Kidney epithelial cell (primary cell): ENCODE data around the gene DAP3. TPM values are rescaled to one million over a fixed set of nuclear protein-coding genes. Genes with fewer than 3 reads are reported as not detected.
"Not testable (repeated sequence)": the region's sequence is repeated elsewhere in the genome, so short reads cannot be mapped to it uniquely, and the experiment has no call there.

Source experiments
- DNase-seq: peaks from one replicate; pipeline ENCODE4 v3.0.0-alpha.2; 2010; ENCODE audit warnings: low read depth
- H3K27me3 ChIP-seq: 2 replicates; pipeline ENCODE4 v1.6.0; 2011; ENCODE audit warnings: low read length; ENCODE audit not compliant: control insufficient read depth, insufficient read depth
- H3K36me3 ChIP-seq: 2 replicates; pipeline ENCODE4 v1.5.1; 2011; ENCODE audit warnings: low read length; ENCODE audit not compliant: control insufficient read depth, insufficient read depth
- H3K4me3 ChIP-seq: 2 replicates; pipeline ENCODE4 v1.5.1; 2011; ENCODE audit warnings: low read depth, mild to moderate bottlenecking, control low read depth, low read length
- total RNA-seq: library from RNA; depleted of rRNA; stranded (reverse); fragments of >200 nt; gene quantifications from 2 replicates; pipeline ENCODE4 v1.2.3, GENCODE V29; 2015
- TF ChIP-seq, protein P1 (sequence below): IDR thresholded peaks from 2 replicates; pipeline ENCODE4 v1.5.1; 2011; ENCODE audit warnings: mild to moderate bottlenecking, moderate library complexity, low read length, control low read depth, inconsistent platforms; ENCODE audit not compliant: insufficient read depth, poor library complexity, severe bottlenecking

The DAP3 gene
- total RNA-seq, 1 donor from 2014 or later, result 134 TPM

DNA sequence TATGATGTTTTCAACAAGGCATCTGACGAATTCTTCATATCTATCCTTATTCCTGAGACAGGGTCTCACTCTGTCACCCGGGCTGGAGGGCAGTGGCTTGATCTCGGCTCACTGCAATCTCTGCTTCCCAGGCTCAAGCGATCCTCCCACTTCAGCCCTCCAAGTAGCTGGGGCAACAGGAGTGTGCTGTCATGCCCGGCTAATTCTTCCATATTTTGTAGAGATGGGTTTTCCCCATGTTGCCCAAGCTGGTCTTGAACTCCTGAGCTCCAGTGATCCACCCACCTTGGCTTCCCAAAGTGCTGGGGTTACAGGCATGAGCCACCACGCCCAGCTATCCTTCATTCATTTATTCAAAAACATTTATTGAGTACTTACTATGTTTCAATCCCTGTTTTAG, 8.4 kb upstream of the DAP3 start:
- Histone ChIP-seq H3K27me3 (no peaks in the 10 kb centered on the region), H3K4me3 (no peak overlapping the region), H3K36me3 (no peaks in the 10 kb centered on the region)
- TF ChIP-seq, protein P1, sequence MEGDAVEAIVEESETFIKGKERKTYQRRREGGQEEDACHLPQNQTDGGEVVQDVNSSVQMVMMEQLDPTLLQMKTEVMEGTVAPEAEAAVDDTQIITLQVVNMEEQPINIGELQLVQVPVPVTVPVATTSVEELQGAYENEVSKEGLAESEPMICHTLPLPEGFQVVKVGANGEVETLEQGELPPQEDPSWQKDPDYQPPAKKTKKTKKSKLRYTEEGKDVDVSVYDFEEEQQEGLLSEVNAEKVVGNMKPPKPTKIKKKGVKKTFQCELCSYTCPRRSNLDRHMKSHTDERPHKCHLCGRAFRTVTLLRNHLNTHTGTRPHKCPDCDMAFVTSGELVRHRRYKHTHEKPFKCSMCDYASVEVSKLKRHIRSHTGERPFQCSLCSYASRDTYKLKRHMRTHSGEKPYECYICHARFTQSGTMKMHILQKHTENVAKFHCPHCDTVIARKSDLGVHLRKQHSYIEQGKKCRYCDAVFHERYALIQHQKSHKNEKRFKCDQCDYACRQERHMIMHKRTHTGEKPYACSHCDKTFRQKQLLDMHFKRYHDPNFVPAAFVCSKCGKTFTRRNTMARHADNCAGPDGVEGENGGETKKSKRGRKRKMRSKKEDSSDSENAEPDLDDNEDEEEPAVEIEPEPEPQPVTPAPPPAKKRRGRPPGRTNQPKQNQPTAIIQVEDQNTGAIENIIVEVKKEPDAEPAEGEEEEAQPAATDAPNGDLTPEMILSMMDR, result no peak
- no peak for DNase-seq

DNA sequence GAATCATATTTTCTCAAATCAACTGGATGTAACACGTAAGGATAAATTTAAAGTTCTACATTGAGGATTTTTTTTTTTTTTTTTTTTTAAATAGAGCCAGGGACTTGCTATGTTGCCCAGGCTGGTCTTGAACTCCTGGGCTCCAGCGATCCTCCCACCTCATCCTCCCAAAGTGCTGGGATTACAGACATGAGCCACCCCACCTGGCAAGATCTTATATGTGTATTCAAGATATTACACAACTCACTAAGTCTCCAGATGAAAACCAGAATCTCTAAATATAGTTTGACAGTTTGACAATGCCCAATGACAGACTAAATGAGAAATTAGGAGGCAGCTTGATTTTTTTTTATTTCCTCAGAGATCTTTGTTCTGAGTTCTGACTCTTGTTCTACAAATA, 7.1 kb upstream of the DAP3 start:
- Histone ChIP-seq H3K27me3 (no peaks in the 10 kb centered on the region), H3K4me3 (no peak overlapping the region), H3K36me3 (no peaks in the 10 kb centered on the region)
- DNase-seq, result no peak
- TF ChIP-seq, protein P1, result no peak

DNA sequence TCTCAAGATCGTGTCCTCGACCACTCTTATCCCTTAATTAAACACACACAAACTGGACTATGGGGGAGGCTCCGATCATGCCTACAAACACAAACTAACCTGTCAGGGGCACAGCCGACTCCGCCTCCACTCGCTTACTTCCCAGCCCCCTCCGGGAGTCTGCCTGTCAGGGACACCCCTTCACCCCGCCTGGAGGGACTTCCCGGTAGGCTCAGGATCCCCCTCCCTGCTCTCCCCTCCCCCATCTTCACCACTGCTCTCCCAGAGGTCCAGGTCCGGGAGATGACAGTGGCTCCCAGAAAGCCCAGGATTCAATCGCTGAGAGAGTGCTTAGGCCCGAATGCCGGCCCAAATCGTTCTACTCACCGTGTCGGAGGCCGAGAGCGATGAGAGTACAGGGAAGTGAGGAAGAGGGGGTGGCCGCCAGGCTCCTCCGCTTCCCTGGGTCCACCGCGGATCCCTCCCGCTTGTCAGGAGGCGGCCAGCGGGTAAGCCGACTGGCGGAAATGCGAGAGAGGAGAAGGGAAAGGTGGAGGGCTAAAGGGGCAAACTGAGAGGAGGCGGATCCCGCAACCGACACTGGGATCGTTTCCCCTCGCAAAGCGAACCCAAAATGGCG, 1.1 kb upstream of the DAP3 start:
- not testable (repeated sequence) for H3K27me3 ChIP-seq, H3K36me3 ChIP-seq, DNase-seq
- peak overlapping the region; percentile 97 for H3K4me3 ChIP-seq

DNA sequence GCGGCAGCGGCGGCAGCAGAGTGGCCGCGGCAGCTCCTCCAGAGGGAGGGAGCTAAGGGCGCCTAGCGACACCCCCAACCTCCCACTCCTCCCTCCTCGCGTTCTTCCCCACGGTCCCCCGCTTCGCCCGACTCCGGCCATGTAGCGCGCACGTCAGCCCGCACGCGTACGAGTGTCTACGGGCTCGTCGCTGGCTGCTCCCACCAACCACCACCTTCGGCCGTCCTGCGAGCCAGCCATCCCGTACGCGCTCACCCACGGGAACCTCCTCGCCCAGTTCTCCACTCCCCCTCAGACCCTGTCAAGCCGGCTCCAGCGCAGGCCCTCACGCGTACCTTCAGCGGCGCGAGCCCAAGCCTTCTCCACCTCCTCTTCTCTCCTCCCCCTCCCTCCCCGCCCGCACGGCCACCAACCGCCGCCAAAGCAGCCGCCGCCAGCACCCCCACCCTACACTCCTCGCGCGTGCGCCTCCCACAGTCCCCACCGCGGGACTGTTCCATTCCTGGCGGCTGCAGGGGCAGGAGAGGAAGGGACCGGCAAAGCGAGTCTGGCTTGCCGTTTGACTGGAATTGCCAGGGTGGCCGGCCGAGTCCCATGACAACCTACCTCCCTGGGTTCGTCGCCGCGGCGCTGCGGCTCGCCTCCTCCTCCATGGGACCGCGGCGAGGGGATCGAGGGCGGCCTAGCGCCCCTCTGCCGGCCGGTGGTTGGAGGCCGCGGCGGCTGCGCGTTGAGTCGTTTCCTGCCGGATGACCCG, 389 bp upstream of the DAP3 start, which contains the start of gene YY1AP1:
Gene YY1AP1 (minus strand): TSS at position 451 of the 757 bp plus-strand sequence. CDS start 8,338 bp downstream, outside the sequence.
- Histone ChIP-seq H3K36me3 (no peaks in the 10 kb centered on the region), H3K4me3 (peak within 1 kb of the TSS; percentile 97), H3K27me3 (no peaks in the 10 kb centered on the region)
- DNase-seq, result peak; percentile 34
- TF ChIP-seq, protein P1, result no peak

DNA sequence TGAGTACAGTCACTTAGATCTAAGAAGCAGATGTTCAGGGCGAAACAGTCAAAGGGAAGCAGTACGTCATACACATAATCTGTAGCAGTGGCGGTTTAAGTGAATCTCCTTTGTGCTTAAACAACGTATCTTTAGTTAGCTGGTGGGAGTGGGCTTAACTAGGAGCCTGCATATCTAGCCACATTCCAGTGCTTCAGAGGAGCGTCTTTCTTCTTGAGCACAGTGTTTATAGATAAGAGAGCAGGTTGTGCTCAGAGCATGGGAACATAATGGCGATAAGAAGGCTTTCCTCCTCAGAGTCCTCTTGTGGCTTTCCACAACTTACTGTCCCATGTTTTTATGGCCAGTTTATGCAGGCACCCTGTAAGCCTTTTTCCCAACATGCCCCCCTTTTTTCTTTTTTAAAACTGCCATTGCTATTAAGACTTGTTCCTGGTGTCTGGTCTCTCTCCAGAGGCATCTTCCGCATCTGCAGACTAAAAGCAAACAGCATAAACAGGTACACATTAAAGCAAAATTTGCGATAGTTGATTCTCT, 3.2 kb downstream of the DAP3 start:
- no peaks in the 10 kb centered on the region for H3K27me3 ChIP-seq
- TF ChIP-seq, protein P1, result no peak

DNA sequence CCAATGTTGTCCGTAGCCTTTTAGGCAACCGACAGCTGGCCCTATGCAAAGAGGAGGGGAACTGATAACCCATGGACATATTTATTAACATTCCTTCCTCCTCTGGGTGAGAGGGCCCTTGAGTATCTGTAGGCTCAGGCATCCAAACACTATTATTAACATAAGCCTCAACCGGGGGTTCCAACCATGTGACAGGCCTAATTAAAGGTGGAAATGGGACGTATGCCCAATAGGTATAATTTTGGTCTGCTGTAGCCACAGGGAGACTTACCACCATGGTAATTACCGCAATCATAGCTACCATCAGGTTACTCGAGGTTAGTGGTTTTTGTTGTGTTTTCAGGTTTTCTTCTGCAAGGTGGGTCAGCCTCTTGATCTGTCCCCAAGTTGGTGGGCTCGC, 5.3 kb downstream of the DAP3 start:
- Histone ChIP-seq H3K36me3 (no peaks in the 10 kb centered on the region), H3K4me3 (no peak overlapping the region), H3K27me3 (no peaks in the 10 kb centered on the region)
- no peak for DNase-seq
- TF ChIP-seq, protein P1, result no peak

More for the DNA sequence above, 3.2 kb downstream of the DAP3 start:
- Histone ChIP-seq H3K36me3 (no peaks in the 10 kb centered on the region), H3K4me3 (no peak overlapping the region)
- DNase-seq, result no peak
